HepG2 (cell line): ENCODE measurements around the gene ATP8A2. TPM values are rescaled to one million over a fixed set of nuclear protein-coding genes. Genes with fewer than 3 reads are reported as not detected.

Experiments
- ATAC-seq: fragments of 200-7000 bp; cut with Tn5 transposase; 3 replicates; pipeline ENCODE4 v1.9.1; 2020; ENCODE audit warnings: mild to moderate bottlenecking, moderate library complexity
- BruUV-seq: library from RNA; stranded (reverse); fragments of 400-500 nt; replicated peaks from 2 replicates; lab custom pipeline; 2021; lab: Mats Ljungman, UMichigan
- CTCF ChIA-PET: fragments of 300-600 bp; formaldehyde crosslinking; extraction: SDS; loops from one replicate; lab custom pipeline; 2021; ENCODE audit warnings: low total read pairs, inconsistent platforms, low intra/inter-chr PET ratio; lab: Yijun Ruan, JAX
- POLR2A ChIA-PET: fragments of 350-600 bp; sonication (Branson Sonifier 250); formaldehyde crosslinking; loops from one replicate; lab custom pipeline; 2020; ENCODE audit warnings: antibody characterized with exemption, inconsistent platforms; lab: Yijun Ruan, JAX
- DNase-seq: peaks from one replicate; pipeline ENCODE4 v3.0.0-alpha.2; 2015; ENCODE audit warnings: low spot score
- FAIRE-seq: peaks from 3 replicates; lab custom pipeline; 2011; peaks lifted over from hg19 to GRCh38; lab: Jason Lieb, UNC
- H2AFZ ChIP-seq: one replicate; pipeline ENCODE4 v1.6.1; 2011; ENCODE audit warnings: low read length, inconsistent platforms
- H3K27ac ChIP-seq: fragments of 300-600 bp; 3 replicates; pipeline ENCODE4 v1.8.0; 2011; ENCODE audit warnings: mixed run types, mild to moderate bottlenecking, mixed read lengths, low read length, inconsistent platforms; ENCODE audit not compliant: insufficient read depth; ENCODE audit errors: extremely low read length
- H3K27me3 ChIP-seq, 2 experiments: fragments of 200-600 bp in 1 of 2; 2 replicates in 1 of 2; 3 replicates in 1 of 2; pipeline versions ENCODE4 v1.6.0 to v1.8.0; 2011; ENCODE audit warnings: low read length in 2 of 2, mild to moderate bottlenecking in 2 of 2, moderate library complexity in 2 of 2, inconsistent platforms in 1 of 2; ENCODE audit not compliant: insufficient read depth in 2 of 2, control insufficient read depth in 1 of 2
- H3K36me3 ChIP-seq, 2 experiments: fragments of 200-600 bp in 1 of 2; replicated peaks in 1 of 2; 2 replicates in 1 of 2; 3 replicates in 1 of 2; pipeline versions ENCODE4 v1.5.1 to v1.8.0; 2011; ENCODE audit warnings: low read length in 2 of 2, inconsistent platforms in 1 of 2; ENCODE audit not compliant: insufficient read depth in 2 of 2, control insufficient read depth in 1 of 2
- H3K4me1 ChIP-seq: 2 replicates; pipeline ENCODE4 v1.5.1; 2012; ENCODE audit warnings: low read length, inconsistent platforms; ENCODE audit not compliant: insufficient read depth
- H3K4me2 ChIP-seq: 2 replicates; pipeline ENCODE4 v1.6.0; 2011; ENCODE audit warnings: low read depth, low read length, inconsistent platforms
- H3K4me3 ChIP-seq, 3 experiments: fragments of 200-600 bp in 1 of 3; sonication (generic), shearing (Covaris generic) in 1 of 3; replicated peaks in 1 of 3; 2 replicates each; pipeline ENCODE4 v1.5.1; 2011 to 2016; ENCODE audit warnings: low read length in 3 of 3, inconsistent platforms in 2 of 3, low read depth in 2 of 3, mild to moderate bottlenecking in 2 of 3, control low read depth in 1 of 3, mixed read lengths in 1 of 3; ENCODE audit not compliant: insufficient read depth in 1 of 3
- H3K79me2 ChIP-seq: one replicate; pipeline ENCODE4 v1.6.1; 2011; ENCODE audit warnings: low read length, inconsistent platforms; ENCODE audit not compliant: insufficient read depth
- H3K9ac ChIP-seq: 2 replicates; pipeline ENCODE4 v1.6.0; 2011; ENCODE audit warnings: mild to moderate bottlenecking, low read depth, low read length, inconsistent platforms; ENCODE audit not compliant: insufficient read depth
- H3K9me3 ChIP-seq: 2 replicates; pipeline ENCODE4 v1.5.1; 2012; ENCODE audit warnings: mild to moderate bottlenecking, low read length
- H4K20me1 ChIP-seq: 2 replicates; pipeline ENCODE4 v1.6.0; 2011; ENCODE audit warnings: inconsistent platforms, mild to moderate bottlenecking, low read length, moderate library complexity; ENCODE audit not compliant: insufficient read depth
- ARID3A ChIP-seq: IDR thresholded peaks from 2 replicates; pipeline ENCODE4 v1.6.1; 2012; ENCODE audit warnings: low read depth, low read length, improper control_type of control experiment
- NONO ChIP-seq, 2 experiments: fragments of 450-650 bp in 1 of 2; sonication (generic) in 1 of 2; formaldehyde crosslinking in 1 of 2; IDR thresholded peaks in 1 of 2; conservative IDR thresholded peaks in 1 of 2; 2 replicates each; pipeline versions ENCODE4 v1.6.1 to v1.8.0; 2017 to 2022; ENCODE audit warnings: mild to moderate bottlenecking in 1 of 2, missing genetic modification reagents in 1 of 2, moderate library complexity in 1 of 2
- ZNF251 ChIP-seq: sonication (generic); formaldehyde crosslinking; IDR thresholded peaks from 2 replicates; pipeline ENCODE4 v1.9.0; 2021; ENCODE audit warnings: mild to moderate bottlenecking, missing genetic modification reagents
- ZNF773 ChIP-seq: sonication (generic); formaldehyde crosslinking; IDR thresholded peaks from 2 replicates; pipeline ENCODE4 v1.4.0; 2020; ENCODE audit warnings: missing genetic modification reagents, borderline replicate concordance
- ZNF800 ChIP-seq: sonication (generic); formaldehyde crosslinking; IDR thresholded peaks from 2 replicates; pipeline ENCODE4 v1.4.0; 2020; ENCODE audit warnings: missing genetic modification reagents
- WGBS: methylation state at CpG from one replicate; pipeline ENCODE4 v1.1.6; 2017; ENCODE audit warnings: low lambda C conversion rate; 5-methylcytosine and 5-hydroxymethylcytosine counted together
- in situ Hi-C: cut with HindIII; loops from 2 replicates; pipeline ENCODE4 v1.10.0; 2017; ENCODE audit warnings: low pct_unique_long_range_greater_than_20kb; ENCODE audit not compliant: extremely low pct_ligation_motif_present
- intact Hi-C: fragments of 100-400 bp; cut with micrococcal nuclease; formaldehyde crosslinking; loops from one replicate; pipeline ENCODE4 v1.10.0; 2022; ENCODE audit not compliant: unreplicated experiment
- polyA plus RNA-seq, 8 experiments: library from polyadenylated mRNA; depleted of rRNA in 3 of 8; stranded (reverse) in 7 of 8; unstranded in 1 of 8; fragments of >200 nt; fragmentation: Illumina TruSeq in 4 of 8; extraction: Trizol in 4 of 8; gene quantifications; 2 replicates each; pipeline versions ENCODE4 v1.2.1 to v1.2.3, GENCODE V29; 2011 to 2016; ENCODE audit warnings: low read depth in 4 of 8, missing spikeins in 1 of 8, mixed read lengths in 1 of 8; ENCODE audit not compliant: insufficient read depth in 1 of 8
- total RNA-seq, 5 experiments: library from RNA; depleted of rRNA; stranded (reverse); fragments of >200 nt; fragmentation: Illumina TruSeq; extraction: Trizol; gene quantifications; 2 replicates each; pipeline ENCODE4 v1.2.3, GENCODE V29; 2016; ENCODE audit warnings: low read depth in 1 of 5
- TF ChIP-seq, protein P1 (sequence below): IDR thresholded peaks from 2 replicates; pipeline ENCODE4 v1.6.1; 2018; ENCODE audit warnings: missing genetic modification reagents, mild to moderate bottlenecking, missing compliant biosample characterization

ATP8A2 gene
- total and polyA plus RNA-seq, 2 of the 13 experiments (the other 11 are each of a cell fraction or from before 2014, with no cell fraction given), result 0.09 TPM; not detected in 1

DNA sequence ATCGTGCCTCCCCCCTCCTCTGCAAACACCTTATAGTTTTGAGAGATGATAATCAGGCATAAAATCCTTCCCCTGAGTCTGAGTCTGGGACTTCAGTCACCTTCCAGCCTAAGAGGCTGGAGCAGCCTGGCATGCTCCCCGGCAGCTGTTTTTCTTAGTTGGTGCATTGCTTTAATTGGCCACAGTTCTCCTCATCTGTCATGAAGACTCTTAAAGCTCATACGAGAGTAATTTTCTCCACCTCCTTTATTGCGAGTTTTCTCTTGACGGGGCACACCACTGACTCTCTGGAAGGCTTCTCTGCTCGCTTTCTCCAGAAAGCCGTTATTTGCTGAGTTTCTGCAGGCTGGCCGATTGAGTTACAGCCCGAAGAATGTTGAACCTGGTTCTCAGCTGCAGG lies 310.5 kb downstream of the ATP8A2 start:
- no peak for DNase-seq
- Histone ChIP-seq H3K4me1 (no peaks in the 10 kb centered on the region), H3K4me2 (no peak overlapping the region), H3K27ac (no peak overlapping the region), H3K27me3 (0 out of 5 replicates have a peak, but pooled peaks cover 0 to 3% of the 10 kb centered on the region in 2 experiments)
- BruUV-seq, result no TSS peak
- TF ChIP-seq ZNF800, result no peak
- TF ChIP-seq NONO (IDR thresholded peaks at IDR 0.05), result no peak
- TF ChIP-seq NONO (CRISPR knock-in tag; conservative IDR thresholded peaks at IDR 0.05), result no peak
- TF ChIP-seq ZNF773, result no peak
- TF ChIP-seq, protein P1, sequence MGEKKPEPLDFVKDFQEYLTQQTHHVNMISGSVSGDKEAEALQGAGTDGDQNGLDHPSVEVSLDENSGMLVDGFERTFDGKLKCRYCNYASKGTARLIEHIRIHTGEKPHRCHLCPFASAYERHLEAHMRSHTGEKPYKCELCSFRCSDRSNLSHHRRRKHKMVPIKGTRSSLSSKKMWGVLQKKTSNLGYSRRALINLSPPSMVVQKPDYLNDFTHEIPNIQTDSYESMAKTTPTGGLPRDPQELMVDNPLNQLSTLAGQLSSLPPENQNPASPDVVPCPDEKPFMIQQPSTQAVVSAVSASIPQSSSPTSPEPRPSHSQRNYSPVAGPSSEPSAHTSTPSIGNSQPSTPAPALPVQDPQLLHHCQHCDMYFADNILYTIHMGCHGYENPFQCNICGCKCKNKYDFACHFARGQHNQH (CRISPR knock-in tag), result no peak
- TF ChIP-seq ARID3A, result no peak
- TF ChIP-seq ZNF251, result no peak
- TF ChIP-seq, all 625 proteins: peak for 0
- in situ Hi-C loops (no loop called here), intact Hi-C loops (no loop called here)
- 19% methylated on average over 9 of the region's 9 CpGs for WGBS
- Histone ChIP-seq H3K4me3 (no peak overlapping the region), H3K9ac (no peak overlapping the region), H2AFZ (no peak overlapping the region), H4K20me1 (no peaks in the 10 kb centered on the region), H3K36me3 (no peaks in the 10 kb centered on the region), H3K9me3 (no peaks in the 10 kb centered on the region), H3K79me2 (no peaks in the 10 kb centered on the region)
- ChIA-PET CTCF (no interaction called here), POLR2A (no interaction called here)
- FAIRE-seq (no peak), ATAC-seq (no peak)
